NCI-H187 treated with DMSO at 0.1 percent for 48 hours (cell line): ENCODE measurements around the gene ADK.

Source experiments
- DNase-seq: peaks from one replicate; lab custom pipeline; 2025; lab: John Stamatoyannopoulos, UW

ADK gene

GRCh38 chr10:74675484-74675883 is 524.5 kb downstream of the ADK start:
- DNase-seq, result no peak

GRCh38 chr10:74677951-74678350 is 526.9 kb downstream of the ADK start:
- no peak for DNase-seq

GRCh38 chr10:74681917-74682627 is 531.1 kb downstream of the ADK start:
- DNase-seq, result no peak

DNA sequence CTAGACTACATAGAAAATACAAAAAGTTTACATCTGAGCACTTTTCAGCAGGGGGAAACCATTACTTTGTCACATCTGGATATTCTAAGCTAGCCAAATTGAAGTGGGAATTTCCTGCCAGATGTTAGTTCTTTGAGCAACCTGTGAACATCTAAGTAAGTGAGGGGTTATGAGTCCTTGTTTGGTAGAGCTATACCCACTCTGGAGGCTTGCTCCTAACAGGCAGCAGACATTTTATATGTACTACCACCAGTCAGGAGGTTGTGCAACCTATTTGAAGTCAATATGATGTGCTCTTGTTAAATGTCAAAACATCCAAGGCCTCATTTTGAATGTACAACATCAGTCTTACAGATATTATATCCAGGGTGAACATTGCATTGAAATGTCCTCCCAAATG is 532.0 kb downstream of the ADK start:
- DNase-seq, result no peak

DNA sequence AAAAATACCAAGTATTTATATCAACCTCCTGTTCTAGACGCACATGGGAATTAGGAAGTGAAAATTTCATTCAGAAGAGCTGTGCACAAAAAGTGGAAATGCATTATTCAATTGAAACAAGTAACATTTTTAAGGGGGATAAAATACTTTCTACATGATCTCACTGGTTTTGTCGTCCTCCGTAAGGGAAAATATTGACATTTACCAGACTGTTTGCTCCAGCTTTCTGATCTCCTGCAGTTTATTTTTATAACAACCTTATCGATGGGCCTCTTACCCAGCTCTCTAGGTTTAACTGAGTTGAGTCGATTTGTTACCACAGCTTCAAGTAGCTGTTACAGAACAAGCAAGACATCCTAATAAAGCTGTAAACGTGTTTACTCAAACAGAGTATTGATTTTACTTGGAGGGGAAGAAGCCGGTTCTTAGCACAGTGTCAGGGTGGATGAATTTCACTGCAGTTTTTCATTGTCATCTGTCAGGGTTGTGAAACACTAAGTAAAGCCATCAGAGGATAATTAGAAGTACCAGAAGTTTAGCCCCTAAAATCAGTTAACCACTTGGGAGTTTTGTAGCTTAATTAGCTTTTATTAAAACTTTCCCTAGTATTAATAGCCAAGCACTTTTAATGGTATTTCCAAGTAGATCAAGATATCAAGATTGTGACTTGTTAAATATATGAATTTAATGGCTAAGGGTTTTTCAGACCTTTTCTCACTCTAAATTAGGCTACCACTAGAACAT is 532.8 kb downstream of the ADK start:
- no peak for DNase-seq

GRCh38 chr10:74684462-74684861 is 533.4 kb downstream of the ADK start:
- DNase-seq, result no peak

DNA sequence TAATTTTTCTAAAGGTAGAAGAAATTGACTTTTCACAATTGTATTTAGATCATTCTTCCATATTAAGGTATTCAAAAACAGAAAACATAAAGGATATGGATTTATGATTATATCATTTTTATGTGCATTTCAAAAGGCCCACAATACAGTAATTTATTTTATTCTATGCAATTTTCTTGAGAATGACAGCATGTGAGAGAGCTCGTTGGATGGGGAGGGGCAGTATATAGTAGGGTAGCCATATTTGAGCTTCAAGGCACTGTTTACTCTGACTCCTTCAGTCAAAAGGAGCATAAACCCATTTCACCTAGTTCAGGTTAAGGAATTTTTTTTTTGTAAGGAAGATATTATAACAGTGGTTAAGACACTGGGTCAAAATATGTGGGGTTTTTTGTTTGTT is 534.5 kb downstream of the ADK start:
- DNase-seq, result no peak

GRCh38 chr10:74690393-74690792 is 539.4 kb downstream of the ADK start:
- no peak for DNase-seq

- no peak for DNase-seq
These were observed 540.1 kb downstream of the ADK start for GRCh38 chr10:74691164-74691563.

DNA sequence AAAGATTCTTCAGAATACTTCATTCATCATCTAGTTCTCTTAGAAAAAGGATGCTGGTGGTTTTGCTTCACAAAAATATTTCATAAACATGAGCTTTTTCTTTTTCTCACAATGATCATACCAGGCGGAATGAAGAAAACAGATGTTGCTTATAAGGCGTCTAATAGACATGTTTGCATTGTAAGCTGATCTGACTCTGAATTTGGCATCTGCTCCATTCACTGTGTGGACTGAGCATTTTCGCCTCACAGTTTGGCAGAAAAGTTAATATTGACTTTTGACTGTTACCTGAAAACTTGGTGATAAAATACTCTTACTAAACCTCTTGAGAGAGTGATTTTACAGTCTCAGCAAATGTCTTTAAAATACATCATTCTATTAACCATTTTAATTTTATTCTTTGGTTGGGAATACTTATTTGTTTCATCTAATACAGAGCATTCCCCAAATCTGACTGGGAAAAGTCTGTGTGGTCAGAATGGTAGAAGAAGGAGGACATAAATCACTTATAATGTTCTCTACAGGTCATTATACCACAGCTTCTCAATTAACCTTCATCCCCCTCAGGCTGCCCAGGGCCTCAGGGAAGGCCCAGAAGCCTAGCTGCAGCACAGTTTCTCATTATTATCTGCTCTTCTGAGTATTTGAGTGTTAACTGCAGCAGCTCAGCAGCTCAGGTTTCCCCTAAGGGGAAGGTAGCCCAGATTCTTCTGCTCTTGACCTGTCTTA is 553.8 kb downstream of the ADK start:
- no peak for DNase-seq

DNA sequence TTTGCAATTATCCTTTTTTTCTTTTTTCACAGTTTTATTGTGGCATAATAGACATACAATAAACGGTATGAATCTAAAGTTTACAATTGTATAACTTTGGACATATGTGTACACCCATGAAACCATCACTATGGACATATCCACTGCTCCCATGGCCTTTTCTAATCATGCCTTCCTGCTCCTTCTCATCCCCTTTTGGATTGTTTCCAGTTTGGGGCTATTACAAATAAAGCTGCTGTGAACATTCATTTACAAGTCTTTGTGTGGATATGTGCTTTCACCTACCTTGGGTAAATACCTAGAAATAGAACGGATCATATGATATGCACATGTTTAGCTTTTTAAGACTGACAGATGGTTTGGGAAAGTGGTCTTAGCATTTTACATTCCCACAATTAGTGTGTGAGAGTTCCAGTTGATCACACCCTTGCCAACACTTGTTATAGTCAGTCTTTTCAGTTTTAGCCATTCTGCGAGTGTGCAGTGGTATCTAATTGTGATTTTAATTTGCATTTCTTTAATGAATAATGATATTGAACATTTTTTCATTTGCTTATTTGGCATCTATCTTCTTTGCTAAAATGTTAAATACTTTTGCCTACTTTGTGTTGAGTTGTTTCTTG is 554.4 kb downstream of the ADK start:
- DNase-seq, result no peak

DNA sequence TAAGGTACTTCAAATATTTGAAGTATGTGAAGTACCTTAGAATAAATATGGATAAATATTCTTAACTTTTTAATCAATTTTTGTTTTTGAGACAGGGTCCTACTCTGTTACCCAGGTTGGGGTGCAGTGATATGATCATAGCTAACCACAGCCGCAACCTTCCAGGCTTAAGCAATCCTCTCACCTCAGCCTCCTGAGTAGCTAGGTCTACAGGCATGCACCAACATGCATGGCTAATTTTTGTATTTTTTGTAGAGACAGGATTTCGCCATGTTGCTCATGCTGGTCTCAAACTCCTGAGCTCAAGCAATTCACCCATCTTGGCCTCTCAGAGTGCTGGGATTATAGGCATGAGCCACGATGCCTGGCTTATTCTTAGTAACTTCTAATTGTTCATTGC is 555.9 kb downstream of the ADK start:
- DNase-seq, result no peak

- no peak for DNase-seq
These were observed 557.2 kb downstream of the ADK start for GRCh38 chr10:74708246-74708645.

GRCh38 chr10:74718208-74718607 is 567.2 kb downstream of the ADK start:
- DNase-seq, result no peak

DNA sequence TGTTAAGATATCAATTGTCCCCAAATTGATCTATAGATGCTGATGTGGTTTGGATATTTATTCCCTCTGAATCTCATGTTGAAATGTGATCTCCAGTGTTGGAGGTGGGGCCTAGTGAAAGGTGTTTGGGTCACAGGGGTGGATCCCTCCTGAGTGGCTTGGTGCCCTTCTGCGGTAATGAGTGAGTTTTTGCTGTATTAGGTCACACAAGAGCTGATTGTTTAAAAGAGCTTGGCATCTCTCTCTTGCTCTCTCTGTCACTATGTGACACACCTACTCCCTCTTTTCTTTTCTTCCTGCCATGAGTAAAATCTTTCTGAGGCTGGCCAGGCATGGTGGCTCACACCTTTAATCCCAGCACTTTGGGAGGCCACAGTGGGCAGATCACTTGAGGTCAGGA is 577.2 kb downstream of the ADK start:
- no peak for DNase-seq

GRCh38 chr10:74730246-74730645 is 579.2 kb downstream of the ADK start:
- no peak for DNase-seq

GRCh38 chr10:74733612-74734011 is 582.6 kb downstream of the ADK start:
- DNase-seq, result no peak

DNA sequence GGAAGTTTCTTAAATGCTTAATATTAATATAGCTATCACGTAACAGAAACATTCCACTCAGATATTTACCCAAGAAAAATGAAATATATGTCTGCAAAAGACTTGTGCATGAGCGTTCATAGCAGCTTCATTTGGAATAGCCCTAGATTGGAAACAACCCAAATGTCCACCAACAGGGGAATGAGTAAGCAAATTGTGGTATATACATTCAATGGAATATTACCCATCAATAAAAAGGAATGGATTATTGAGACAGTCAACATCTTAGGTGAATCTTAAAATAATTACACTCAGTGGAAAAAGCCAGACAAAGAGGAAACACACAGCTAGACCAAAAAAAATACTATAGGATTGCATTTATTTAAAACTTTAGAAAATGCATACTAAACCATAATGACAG is 585.0 kb downstream of the ADK start:
- DNase-seq, result no peak

- DNase-seq, result no peak
These were observed 587.0 kb downstream of the ADK start for GRCh38 chr10:74738052-74738451.

GRCh38 chr10:74738542-74738941 is 587.5 kb downstream of the ADK start:
- DNase-seq, result no peak

- no peak for DNase-seq
These were observed 588.1 kb downstream of the ADK start for GRCh38 chr10:74738985-74739567.

DNA sequence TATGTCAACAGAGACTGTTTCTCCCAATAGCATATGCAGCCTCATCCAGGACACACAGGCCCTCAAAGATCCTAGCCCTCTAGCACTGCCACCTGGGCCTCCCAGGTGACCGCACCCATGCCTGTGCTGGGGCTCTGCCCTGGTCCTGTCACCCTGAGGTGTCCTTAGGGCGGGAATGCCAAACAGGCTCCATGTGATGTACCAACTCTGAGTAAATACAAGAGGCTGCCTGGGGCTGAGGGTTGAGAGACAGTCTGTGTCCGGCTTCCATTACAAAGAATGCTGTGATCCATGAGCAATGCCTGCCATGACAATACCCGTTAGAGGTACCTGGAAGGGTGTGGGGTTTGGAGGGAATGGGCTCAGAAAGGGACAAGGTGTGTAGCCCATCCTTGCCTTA is 592.4 kb downstream of the ADK start:
- DNase-seq, result no peak
